GM12873 (cell line): Measurements from ENCODE around the gene PTGDR.

Experiments
- CTCF ChIP-seq: IDR thresholded peaks from 2 replicates; pipeline ENCODE4 v1.5.1; 2012; ENCODE audit warnings: low read depth, mild to moderate bottlenecking, moderate library complexity, low read length, control low read depth; ENCODE audit not compliant: insufficient read depth; ENCODE audit errors: missing control alignments

PTGDR gene

GRCh38 chr14:52318062-52318461 is 50.6 kb downstream of the PTGDR start:
- TF ChIP-seq CTCF, result no peak

GRCh38 chr14:52318826-52319645 is 51.5 kb downstream of the PTGDR start:
- no peak for TF ChIP-seq CTCF

- no peak for TF ChIP-seq CTCF
These were observed 52.4 kb downstream of the PTGDR start for GRCh38 chr14:52319919-52320318.

GRCh38 chr14:52325126-52325525 is 57.6 kb downstream of the PTGDR start:
- TF ChIP-seq CTCF, result no peak

- no peak for TF ChIP-seq CTCF
These were observed 58.1 kb downstream of the PTGDR start for GRCh38 chr14:52325630-52326029.
